Endothelial cell of umbilical vein (primary cell): ENCODE results near the gene BTBD2. TPM values are rescaled to one million over a fixed set of nuclear protein-coding genes. Genes with fewer than 3 reads are reported as not detected.

Source experiments
- BruUV-seq: library from RNA; stranded (reverse); fragments of 400-500 nt; replicated peaks from 2 replicates; lab custom pipeline; 2021; lab: Mats Ljungman, UMichigan
- CTCF ChIA-PET: fragments of 300-600, 350-600 bp; sonication (Branson Sonifier 250); formaldehyde crosslinking; loops from one replicate; lab custom pipeline; 2021; ENCODE audit warnings: antibody characterized with exemption, inconsistent platforms; lab: Charles Lee
- POLR2A ChIA-PET: fragments of 300-600, 350-600 bp; sonication (Branson Sonifier 250); formaldehyde crosslinking; loops from one replicate; lab custom pipeline; 2021; ENCODE audit warnings: antibody characterized with exemption, inconsistent platforms; lab: Charles Lee
- DNase-seq: peaks from one replicate; pipeline ENCODE4 v3.0.0-alpha.2; 2011; ENCODE audit warnings: low read depth, low spot score
- FAIRE-seq: peaks from 2 replicates; lab custom pipeline; 2011; peaks lifted over from hg19 to GRCh38; lab: Jason Lieb, UNC
- H2AFZ ChIP-seq: 2 replicates; pipeline ENCODE4 v1.6.0; 2012; ENCODE audit warnings: low read depth, low read length, control low read depth, inconsistent platforms
- H3K27ac ChIP-seq: 2 replicates; pipeline ENCODE4 v1.5.1; 2011; ENCODE audit warnings: low read depth, mild to moderate bottlenecking, control low read depth, low read length, moderate library complexity; ENCODE audit not compliant: insufficient read depth
- H3K27me3 ChIP-seq, 2 experiments: 2 replicates each; pipeline versions ENCODE4 v1.6.0 to v1.6.1; 2011; ENCODE audit warnings: low read length in 2 of 2, mixed read lengths in 1 of 2; ENCODE audit not compliant: control insufficient read depth in 2 of 2, insufficient read depth in 2 of 2
- H3K36me3 ChIP-seq, 2 experiments: 2 replicates in 1 of 2; 3 replicates in 1 of 2; pipeline ENCODE4 v1.5.1; 2011; ENCODE audit warnings: low read length in 2 of 2, mild to moderate bottlenecking in 1 of 2, moderate library complexity in 1 of 2; ENCODE audit not compliant: control insufficient read depth in 2 of 2, insufficient read depth in 2 of 2; ENCODE audit errors: extremely low read depth in 1 of 2
- H3K4me1 ChIP-seq: 3 replicates; pipeline ENCODE4 v1.5.1; 2011; ENCODE audit warnings: mild to moderate bottlenecking, low read length; ENCODE audit not compliant: control insufficient read depth, insufficient read depth; ENCODE audit errors: extremely low read depth
- H3K4me2 ChIP-seq: 2 replicates; pipeline ENCODE4 v1.6.1; 2011; ENCODE audit warnings: low read length, control low read depth, mixed read lengths; ENCODE audit not compliant: insufficient read depth
- H3K4me3 ChIP-seq, 3 experiments: fragments of 200-600 bp in 1 of 3; sonication (generic), shearing (Covaris generic) in 1 of 3; replicated peaks in 1 of 3; 2 replicates each; pipeline ENCODE4 v1.5.1; 2011 to 2016; ENCODE audit warnings: control low read depth in 3 of 3, low read length in 3 of 3, mild to moderate bottlenecking in 2 of 3, inconsistent platforms in 1 of 3, low read depth in 1 of 3, moderate library complexity in 1 of 3; ENCODE audit not compliant: insufficient read depth in 1 of 3
- H3K79me2 ChIP-seq: 2 replicates; pipeline ENCODE4 v1.6.0; 2012; ENCODE audit warnings: low read length, inconsistent platforms; ENCODE audit not compliant: control insufficient read depth, insufficient read depth
- H3K9ac ChIP-seq: replicated peaks from 2 replicates; pipeline ENCODE3; 2011; ENCODE audit warnings: low read length, control low read depth; ENCODE audit not compliant: insufficient read depth; ENCODE audit errors: extremely low read depth
- H3K9me1 ChIP-seq: replicated peaks from 3 replicates; pipeline ENCODE4 v1.6.0; 2011; ENCODE audit warnings: mild to moderate bottlenecking, low read length; ENCODE audit not compliant: control insufficient read depth, insufficient read depth; ENCODE audit errors: extremely low read depth
- H3K9me3 ChIP-seq: replicated peaks from 2 replicates; pipeline ENCODE4 v1.5.1; 2012; ENCODE audit warnings: low read length, inconsistent platforms; ENCODE audit not compliant: control insufficient read depth, insufficient read depth
- H4K20me1 ChIP-seq: replicated peaks from 2 replicates; pipeline ENCODE3; 2011; ENCODE audit warnings: mild to moderate bottlenecking, low read length; ENCODE audit not compliant: control insufficient read depth, insufficient read depth; ENCODE audit errors: extremely low read depth
- EZH2 ChIP-seq: IDR thresholded peaks from 2 replicates; pipeline ENCODE4 v1.6.1; 2012; ENCODE audit warnings: borderline replicate concordance, low read depth, mild to moderate bottlenecking, moderate library complexity, low read length, inconsistent platforms; ENCODE audit not compliant: severe bottlenecking
- FOS ChIP-seq: IDR thresholded peaks from 2 replicates; pipeline ENCODE4 v1.6.1; 2011; ENCODE audit warnings: mild to moderate bottlenecking, low read length, moderate library complexity, borderline replicate concordance; ENCODE audit not compliant: insufficient read depth
- JUN ChIP-seq: IDR thresholded peaks from 2 replicates; pipeline ENCODE4 v1.6.1; 2011; ENCODE audit warnings: borderline replicate concordance, low read depth; ENCODE audit not compliant: insufficient read length, insufficient read depth
- MYC ChIP-seq: IDR thresholded peaks from one replicate; pipeline ENCODE4 v1.6.1; 2011; ENCODE audit warnings: mild to moderate bottlenecking, low read depth, low read length
- POLR2A ChIP-seq: IDR thresholded peaks from 2 replicates; pipeline ENCODE4 v1.6.1; 2012; ENCODE audit warnings: low read depth, mild to moderate bottlenecking, control low read depth, low read length
- POLR2AphosphoS5 ChIP-seq: IDR thresholded peaks from 2 replicates; pipeline ENCODE4 v1.6.1; 2012; ENCODE audit warnings: low read depth, mild to moderate bottlenecking, control low read depth, low read length, moderate library complexity; ENCODE audit not compliant: insufficient read depth
- dilution Hi-C: fragments of 300-500 bp; cut with MboI; formaldehyde crosslinking; loops from one replicate; pipeline ENCODE4 v1.15.0; 2019; ENCODE audit warnings: low sequenced_read_pairs; ENCODE audit not compliant: extremely low pct_ligation_motif_present
- intact Hi-C: fragments of 100-400 bp; cut with micrococcal nuclease; formaldehyde crosslinking; loops from one replicate; pipeline ENCODE4 v1.10.0; 2022
- polyA plus RNA-seq, 4 experiments: library from polyadenylated mRNA; depleted of rRNA in 3 of 4; stranded (reverse) in 3 of 4; unstranded in 1 of 4; fragments of >200 nt; gene quantifications; 2 replicates each; pipeline versions ENCODE4 v1.2.1 to v1.2.3, GENCODE V29; 2011 to 2012; ENCODE audit warnings: missing spikeins in 1 of 4
- total RNA-seq: library from RNA; stranded (reverse); gene quantifications from 2 replicates; pipeline ENCODE4 v1.2.3, GENCODE V29; 2021
- TF ChIP-seq, protein P1 (sequence below), 2 donors: IDR thresholded peaks; 1 replicate in 1 of 2; 2 replicates in 1 of 2; pipeline ENCODE4 v1.5.1; 2011; ENCODE audit warnings: low read length in 2 of 2, mild to moderate bottlenecking in 2 of 2, moderate library complexity in 2 of 2, control low read depth in 1 of 2, inconsistent platforms in 1 of 2, low read depth in 1 of 2; ENCODE audit not compliant: insufficient read depth in 1 of 2; ENCODE audit errors: extremely low read depth in 1 of 2

BTBD2 gene
- total and polyA plus RNA-seq, 2 donors (not counting 3 experiments of a cell fraction or from before 2014, with no cell fraction given): 59.2 to 78.2 TPM

GRCh38 chr19:1980091-1980808 lies 35.3 kb downstream of the BTBD2 start:
- dilution Hi-C loops (no loop called here), intact Hi-C loops (no loop called here)
- Histone ChIP-seq H4K20me1 (no peaks in the 10 kb centered on the region), H3K9me3 (no peaks in the 10 kb centered on the region), H3K9me1 (no peaks in the 10 kb centered on the region), H3K79me2 (peaks cover 9% of the 10 kb centered on the region), H3K27me3 (no peaks in the 10 kb centered on the region), H3K9ac (no peak overlapping the region), H3K36me3 (peaks cover 5 to 33% of the 10 kb centered on the region in 2 experiments), H2AFZ (no peak overlapping the region), H3K4me3 (no peak overlapping the region), H3K4me2 (no peak overlapping the region), H3K27ac (no peak overlapping the region), H3K4me1 (no peaks in the 10 kb centered on the region)
- FAIRE-seq: no peak
- no TSS peak for BruUV-seq
- POLR2A ChIA-PET: no interaction called here
- CTCF ChIA-PET: interaction anchor here (0.6 to 1.1 kb wide), 2 partner anchors 50 kb away, joined by 3 read pairs; no protein-coding TSS in a partner anchor
- TF ChIP-seq, protein P1, sequence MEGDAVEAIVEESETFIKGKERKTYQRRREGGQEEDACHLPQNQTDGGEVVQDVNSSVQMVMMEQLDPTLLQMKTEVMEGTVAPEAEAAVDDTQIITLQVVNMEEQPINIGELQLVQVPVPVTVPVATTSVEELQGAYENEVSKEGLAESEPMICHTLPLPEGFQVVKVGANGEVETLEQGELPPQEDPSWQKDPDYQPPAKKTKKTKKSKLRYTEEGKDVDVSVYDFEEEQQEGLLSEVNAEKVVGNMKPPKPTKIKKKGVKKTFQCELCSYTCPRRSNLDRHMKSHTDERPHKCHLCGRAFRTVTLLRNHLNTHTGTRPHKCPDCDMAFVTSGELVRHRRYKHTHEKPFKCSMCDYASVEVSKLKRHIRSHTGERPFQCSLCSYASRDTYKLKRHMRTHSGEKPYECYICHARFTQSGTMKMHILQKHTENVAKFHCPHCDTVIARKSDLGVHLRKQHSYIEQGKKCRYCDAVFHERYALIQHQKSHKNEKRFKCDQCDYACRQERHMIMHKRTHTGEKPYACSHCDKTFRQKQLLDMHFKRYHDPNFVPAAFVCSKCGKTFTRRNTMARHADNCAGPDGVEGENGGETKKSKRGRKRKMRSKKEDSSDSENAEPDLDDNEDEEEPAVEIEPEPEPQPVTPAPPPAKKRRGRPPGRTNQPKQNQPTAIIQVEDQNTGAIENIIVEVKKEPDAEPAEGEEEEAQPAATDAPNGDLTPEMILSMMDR (IDR thresholded peaks at IDR 0.05; ENCODE audit: extremely low read depth in 1 of 2, insufficient read depth in 1 of 2, low read depth in 1 of 2, low read length in 2 of 2): no peak
- TF ChIP-seq FOS (no peak), POLR2AphosphoS5 (no peak), EZH2 (no peak), MYC (no peak), POLR2A (no peak), JUN (no peak)
- no peak for DNase-seq
